Thyroid gland (tissue), 4 donors: ENCODE measurements around the gene BUD13. TPM values are rescaled to one million over a fixed set of nuclear protein-coding genes. Genes with fewer than 3 reads are reported as not detected.
A peak's percentile ranks its signal among the peaks of the same experiment; 100 is the strongest.

Experiments
- DNase-seq, 2 donors: peaks; one replicate each; pipeline ENCODE4 v3.0.0-alpha.2; 2019
- H3K27ac ChIP-seq, 3 donors: fragments of 200-600 bp; sonication (generic); 1 replicate in 2 of 3; 2 replicates in 1 of 3; pipeline ENCODE4 v1.5.1; 2016 to 2019; ENCODE audit warnings: mild to moderate bottlenecking in 1 of 3, moderate library complexity in 1 of 3
- H3K27me3 ChIP-seq: fragments of 200-600 bp; sonication (generic); one replicate; pipeline ENCODE4 v1.5.1; 2019
- H3K36me3 ChIP-seq, 2 donors: fragments of 200-600 bp; sonication (generic); one replicate each; pipeline ENCODE4 v1.5.1; 2016 to 2019
- H3K4me1 ChIP-seq, 2 donors: fragments of 200-600 bp; sonication (generic); one replicate each; pipeline ENCODE4 v1.5.1; 2017 to 2019
- H3K4me3 ChIP-seq, 3 donors: fragments of 200-600 bp; sonication (generic); replicated peaks in 1 of 3; 1 replicate in 2 of 3; 2 replicates in 1 of 3; pipeline ENCODE4 v1.5.1; 2016; ENCODE audit warnings: mild to moderate bottlenecking in 1 of 3
- H3K9me3 ChIP-seq: fragments of 200-600 bp; sonication (generic); one replicate; pipeline ENCODE4 v1.5.1; 2017
- CTCF ChIP-seq, 6 experiments: fragments of 200-600 bp in 3 of 6; fragments of 450-650 bp in 3 of 6; sonication (generic) in 3 of 6; IDR thresholded peaks; one replicate each; pipeline ENCODE4 v1.5.1; 2016 to 2019; ENCODE audit warnings: antibody characterized with exemption in 6 of 6, mild to moderate bottlenecking in 2 of 6, inconsistent platforms in 1 of 6, moderate library complexity in 1 of 6
- POLR2A ChIP-seq, 2 donors: fragments of 450-650 bp; IDR thresholded peaks; one replicate each; pipeline ENCODE4 v1.6.1; 2017; ENCODE audit warnings: antibody characterized with exemption in 2 of 2, mild to moderate bottlenecking in 2 of 2, moderate library complexity in 1 of 2
- WGBS, 2 donors: methylation state at CpG; one replicate each; pipeline ENCODE4 v1.1.5; 2017; 5-methylcytosine and 5-hydroxymethylcytosine counted together
- intact Hi-C: fragments of 100-400 bp; cut with DNase I; formaldehyde crosslinking; loops from one replicate; pipeline ENCODE4 v1.15.1; 2023
- total RNA-seq, 4 donors: library from RNA; depleted of rRNA; stranded (reverse); fragments of >200 nt; gene quantifications; one replicate each; pipeline ENCODE4 v1.2.3, GENCODE V29; 2016

The BUD13 gene
- total RNA-seq, 4 donors from 2014 or later = 15.2 to 18.7 (median 17.8) TPM

- H3K9me3 ChIP-seq = no peaks in the 10 kb centered on the region
- TF ChIP-seq POLR2A (IDR thresholded peaks at IDR 0.05) (no peak), CTCF (IDR thresholded peaks at IDR 0.05) (no peak)
- 76 to 82% methylated on average over 8 of the region's 8 CpGs for WGBS, 2 donors
- no peak for DNase-seq
- peaks cover 13 to 20% of the 10 kb centered on the region in 2 donors for H3K4me1 ChIP-seq
- H3K4me3 ChIP-seq = no peak overlapping the region
- H3K36me3 ChIP-seq = no peaks in the 10 kb centered on the region
- intact Hi-C loops = loop anchor here (5.0 kb wide), 3 partner anchors 44 to 434 kb away; partner anchors contain the start of gene APOA1
- no peak overlapping the region for H3K27ac ChIP-seq
- H3K27me3 ChIP-seq = no peaks in the 10 kb centered on the region
Observed at GRCh38 chr11:116792869-116793771, 20.3 kb upstream of the BUD13 start.

- DNase-seq = no peak
- intact Hi-C loops = loop anchor here (5.0 kb wide), 3 partner anchors 45 to 435 kb away; partner anchors contain the start of gene APOA1
- Histone ChIP-seq H3K4me1 (peaks cover 13 to 20% of the 10 kb centered on the region in 2 donors), H3K9me3 (no peaks in the 10 kb centered on the region), H3K36me3 (no peaks in the 10 kb centered on the region), H3K27me3 (no peaks in the 10 kb centered on the region), H3K27ac (no peak overlapping the region), H3K4me3 (no peak overlapping the region)
- WGBS, 2 donors = 84 to 86% methylated on average over 7 to 8 of the region's 8 CpGs
- TF ChIP-seq CTCF (IDR thresholded peaks at IDR 0.05) (no peak), POLR2A (IDR thresholded peaks at IDR 0.05) (no peak)
Observed at GRCh38 chr11:116792144-116792868, 19.5 kb upstream of the BUD13 start.

GRCh38 chr11:116791813-116792143, 19.0 kb upstream of the BUD13 start, which contains the start of gene APOA5:
Gene APOA5 (minus strand): TSS chr11:116791879. CDS start chr11:116791860, 19 bp downstream.
- Histone ChIP-seq H3K36me3 (no peaks in the 10 kb centered on the region), H3K4me1 (peaks cover 13 to 26% of the 10 kb centered on the region in 2 donors), H3K27ac (no peak within 1 kb of the TSS), H3K27me3 (no peaks in the 10 kb centered on the region), H3K9me3 (no peaks in the 10 kb centered on the region), H3K4me3 (no peak within 1 kb of the TSS)
- intact Hi-C loops = loop anchor here (5.0 kb wide), 3 partner anchors 46 to 436 kb away; partner anchors contain the start of gene APOA1
- WGBS, 2 donors = 88 to 89% methylated on average over 7 of the region's 7 CpGs
- DNase-seq = no peak
- TF ChIP-seq CTCF (IDR thresholded peaks at IDR 0.05) (no peak), POLR2A (IDR thresholded peaks at IDR 0.05) (no peak)

- intact Hi-C loops = loop anchor here (5.0 kb wide), 3 partner anchors 46 to 436 kb away; partner anchors contain the start of gene APOA1
- peaks cover 13 to 31% of the 10 kb centered on the region in 2 donors for H3K4me1 ChIP-seq
Observed at GRCh38 chr11:116791002-116791812, 18.4 kb upstream of the BUD13 start.

More at GRCh38 chr11:116791002-116791812, 18.4 kb upstream of the BUD13 start:
- no peak overlapping the region for H3K27ac ChIP-seq
- DNase-seq = peak; percentile 79 to 82
- no peaks in the 10 kb centered on the region for H3K36me3 ChIP-seq
- no peak for TF ChIP-seq POLR2A (IDR thresholded peaks at IDR 0.05)
- TF ChIP-seq CTCF (IDR thresholded peaks at IDR 0.05) = peak; percentile 59 to 95 (median 94)
- no peaks in the 10 kb centered on the region for H3K9me3 ChIP-seq
- WGBS, 2 donors = 19 to 25% methylated on average over 24 to 31 of the region's 31 CpGs
- no peaks in the 10 kb centered on the region for H3K27me3 ChIP-seq
- H3K4me3 ChIP-seq = no peak overlapping the region
